ENCODE measurements around the gene NAALADL1.
"Not testable (repeated sequence)": the region's sequence is repeated elsewhere in the genome, so short reads cannot be mapped to it uniquely, and the experiment has no call there.

NAALADL1 gene

DNA sequence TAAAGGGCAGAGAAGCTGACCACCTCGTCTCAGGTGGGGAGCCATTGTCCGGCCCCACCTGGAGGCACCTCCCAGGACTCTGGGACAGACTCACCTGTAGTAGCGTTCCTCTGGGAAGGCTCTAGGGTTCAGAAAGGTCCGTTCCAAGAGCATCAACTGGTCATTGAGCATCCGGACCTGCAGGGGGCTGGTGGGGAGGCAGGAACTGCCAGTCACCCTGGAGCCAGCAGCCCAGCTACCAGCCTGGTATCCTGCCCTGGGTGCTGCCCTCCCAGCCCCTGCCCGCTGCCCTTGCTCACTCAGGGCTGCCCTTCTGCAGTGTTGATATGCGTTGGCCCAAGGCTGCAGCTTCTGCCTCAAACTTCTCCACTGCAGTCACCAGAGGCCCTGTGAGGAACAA lies 12.6 kb downstream of the NAALADL1 start:
- no peak for DNase-seq

DNA sequence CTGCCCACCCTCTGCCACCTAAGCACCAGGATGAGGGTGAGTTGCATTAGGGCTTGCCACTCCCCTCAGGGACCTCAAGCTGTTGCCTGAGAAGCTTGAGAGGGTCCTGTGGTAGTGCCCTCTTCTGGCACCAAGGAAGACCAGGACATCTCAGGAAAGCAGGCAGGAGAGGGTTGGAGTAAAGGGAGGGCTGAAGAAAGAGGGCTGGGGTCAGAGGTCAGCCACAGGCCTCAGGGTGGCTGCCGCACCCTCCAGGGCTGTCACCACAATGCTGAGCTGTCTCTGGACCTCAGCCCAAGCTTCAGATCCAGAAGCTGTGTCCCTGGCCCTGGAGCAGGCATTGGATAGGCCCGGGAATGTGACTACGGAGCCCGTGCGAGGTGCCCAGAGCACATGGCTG lies 13.3 kb downstream of the NAALADL1 start:
- no peak for DNase-seq

DNA sequence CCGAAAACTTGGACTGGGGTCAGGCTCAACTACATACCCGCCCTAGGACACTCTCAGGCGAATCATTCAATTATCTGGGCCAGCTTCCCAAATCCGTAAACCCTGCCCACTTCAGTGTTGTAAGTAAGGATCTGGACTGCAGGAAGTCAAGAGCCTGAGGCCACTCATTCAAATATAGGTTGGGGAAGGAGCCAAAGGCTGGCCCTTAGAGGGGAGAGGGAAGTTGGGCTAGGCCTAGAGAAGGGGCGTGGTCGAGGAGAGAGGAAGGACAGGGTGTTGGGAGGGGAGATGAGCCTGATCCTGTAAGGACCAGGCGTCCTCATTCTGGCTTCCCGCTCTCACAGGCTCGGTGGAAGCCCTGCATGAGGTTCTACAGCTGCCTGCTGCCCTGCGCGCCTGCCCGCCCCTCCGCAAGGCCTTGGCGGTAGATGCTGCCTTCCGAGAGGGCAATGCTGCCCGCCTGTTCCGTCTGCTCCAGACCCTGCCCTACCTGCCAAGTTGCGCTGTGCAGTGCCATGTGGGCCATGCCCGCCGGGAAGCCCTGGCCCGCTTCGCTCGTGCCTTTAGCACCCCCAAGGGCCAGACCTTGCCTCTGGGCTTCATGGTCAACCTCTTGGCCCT lies 14.4 kb downstream of the NAALADL1 start:
- DNase-seq, result peak; percentile 63

DNA sequence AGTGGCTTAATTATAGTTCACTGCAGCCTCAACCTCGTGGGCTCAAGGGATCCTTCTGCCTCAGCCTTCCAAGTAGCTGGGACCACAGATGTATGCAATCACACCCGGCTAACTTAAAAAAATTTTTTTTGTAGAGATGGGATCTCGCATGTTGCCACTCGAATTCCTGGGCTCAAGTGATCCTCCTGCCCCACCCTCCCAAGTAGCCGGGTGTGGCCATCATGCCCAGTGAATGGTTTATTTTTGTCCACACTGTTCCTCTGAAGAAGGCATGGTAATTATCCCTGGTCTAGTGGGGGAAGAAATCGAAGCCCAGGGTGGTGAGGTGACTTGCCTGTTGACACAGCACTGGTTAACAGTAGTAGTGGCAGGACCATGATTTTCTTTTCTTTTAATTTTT lies 15.5 kb downstream of the NAALADL1 start:
- DNase-seq, result no peak

DNA sequence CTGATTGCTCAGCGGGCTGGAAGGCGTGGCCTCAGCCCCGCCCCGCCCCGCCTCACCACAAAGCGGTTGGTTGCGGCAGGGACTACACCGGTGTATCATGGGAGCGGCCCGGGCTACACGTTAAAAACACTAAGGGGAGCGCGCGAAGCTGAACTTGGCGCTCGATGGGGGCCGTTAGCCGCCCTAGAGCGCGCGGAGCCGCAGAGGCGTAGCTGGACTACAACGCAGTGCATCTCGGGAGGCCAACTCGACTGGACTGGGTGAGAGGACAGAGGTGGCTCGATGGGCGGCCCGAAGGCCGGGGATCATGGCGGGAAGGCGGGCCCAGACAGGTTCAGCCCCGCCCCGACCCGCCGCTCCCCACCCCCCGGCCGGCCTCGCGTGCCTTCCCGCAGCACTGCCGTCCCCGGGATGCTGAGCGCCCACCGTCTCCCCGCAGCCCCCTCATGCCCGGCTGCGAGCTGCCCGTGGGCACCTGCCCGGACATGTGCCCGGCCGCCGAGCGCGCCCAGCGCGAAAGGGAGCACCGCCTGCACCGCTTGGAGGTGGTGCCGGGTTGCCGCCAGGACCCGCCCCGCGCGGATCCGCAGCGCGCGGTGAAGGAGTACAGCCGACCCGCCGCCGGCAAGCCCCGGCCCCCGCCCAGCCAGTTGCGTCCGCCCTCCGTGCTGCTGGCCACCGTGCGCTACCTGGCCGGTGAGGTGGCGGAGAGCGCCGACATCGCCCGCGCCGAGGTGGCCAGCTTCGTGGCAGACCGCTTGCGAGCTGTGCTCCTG lies 17.3 kb downstream of the NAALADL1 start, which contains the start of gene SAC3D1:
TSS of gene SAC3D1 (plus strand) at position 364 of the 776 bp plus-strand sequence. CDS start at position 447, 83 bp downstream.
- peak; percentile 96 for DNase-seq

DNA sequence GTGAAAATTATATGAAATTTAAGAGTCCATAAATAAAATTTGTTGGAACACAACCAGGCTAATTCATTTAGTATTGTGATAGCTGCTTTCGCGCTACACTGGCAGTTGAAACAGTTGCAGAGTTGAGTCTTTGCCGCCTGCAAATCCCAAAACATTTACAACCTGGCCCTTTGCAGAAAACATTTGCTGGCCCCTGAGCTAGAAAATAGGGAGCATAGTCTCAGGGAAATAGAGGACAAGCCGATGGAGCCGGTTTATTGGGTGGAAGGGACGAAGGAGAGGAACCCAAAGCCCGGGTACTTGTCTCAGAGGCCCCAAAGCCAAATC lies 17.9 kb downstream of the NAALADL1 start:
- no peak for DNase-seq

DNA sequence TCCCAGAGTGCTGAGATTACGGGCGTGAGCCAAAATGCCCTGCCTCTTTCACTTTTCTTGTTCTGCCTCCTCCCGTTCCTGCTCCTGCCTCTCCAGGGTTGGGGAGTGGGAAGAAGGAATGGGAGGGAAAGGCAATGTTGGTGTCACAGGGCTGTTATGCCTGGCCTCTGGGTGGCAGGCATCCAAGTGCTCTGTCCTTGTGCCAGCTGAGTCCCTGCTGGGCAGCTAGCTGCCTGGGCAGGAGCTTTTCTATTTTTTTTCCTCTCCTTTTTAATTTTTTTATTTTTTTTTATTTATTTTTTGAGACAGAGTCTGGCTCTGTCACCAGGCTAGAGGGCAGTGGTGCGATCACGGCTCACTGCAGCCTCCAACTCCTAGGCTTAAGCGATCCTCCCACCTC lies 21.4 kb downstream of the NAALADL1 start:
- DNase-seq, result no peak

DNA sequence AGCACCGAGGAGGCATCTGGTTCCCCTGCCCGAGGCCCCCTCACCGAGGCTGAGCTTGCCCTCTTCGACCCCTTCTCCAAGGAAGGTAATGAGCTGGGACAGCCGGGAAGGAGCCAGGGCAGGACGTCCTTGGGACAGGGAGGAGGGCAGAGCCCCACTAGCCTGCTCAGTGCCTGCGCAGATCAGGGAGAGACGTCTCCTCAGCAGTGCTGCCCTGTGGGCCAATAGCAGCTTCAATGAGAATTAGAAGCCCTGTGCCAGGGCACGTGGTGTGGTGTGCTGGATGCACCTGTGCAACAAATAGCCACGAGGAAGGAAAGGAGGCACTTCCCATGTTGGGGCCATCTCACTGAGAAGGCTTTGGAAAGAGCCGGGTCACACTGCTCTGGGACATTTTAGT lies 22.8 kb downstream of the NAALADL1 start:
- no peak for DNase-seq

DNA sequence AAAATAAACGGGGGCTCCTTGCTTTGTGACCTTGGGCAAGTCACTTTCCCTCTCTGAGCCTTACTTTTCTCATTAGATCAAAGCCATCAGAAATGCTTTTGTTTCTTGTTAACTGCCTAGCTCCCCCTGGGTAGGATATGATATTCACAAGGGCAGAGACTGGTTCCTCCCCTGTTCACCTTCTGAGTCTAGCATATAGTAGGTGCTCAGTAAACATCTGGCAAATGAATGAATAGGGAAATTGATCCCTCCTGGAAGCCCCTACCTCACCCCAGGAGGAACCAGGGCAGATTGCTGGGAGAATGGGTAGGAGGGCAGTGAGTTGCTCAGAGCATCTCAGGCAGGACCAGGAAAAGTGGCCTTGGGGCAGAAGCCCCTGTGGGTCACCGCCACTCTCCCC lies 23.9 kb downstream of the NAALADL1 start:
- DNase-seq, result no peak

DNA sequence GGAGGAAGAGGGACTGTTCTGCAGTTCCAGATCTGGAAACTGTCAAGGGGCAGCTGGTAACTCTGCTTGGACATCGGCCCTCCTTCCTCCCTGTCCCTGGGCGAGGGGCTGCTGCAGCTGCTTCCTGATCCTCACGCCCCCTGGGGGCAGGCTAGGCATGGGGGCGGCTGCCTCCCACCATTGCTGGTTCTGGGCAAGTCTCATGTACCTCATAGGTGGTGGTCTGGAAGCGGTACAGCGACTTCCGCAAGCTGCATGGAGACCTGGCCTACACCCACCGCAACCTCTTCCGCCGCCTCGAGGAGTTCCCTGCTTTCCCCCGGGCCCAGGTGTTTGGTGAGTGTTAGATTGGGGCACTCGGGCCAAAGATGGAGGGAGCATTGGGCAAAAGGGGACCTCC lies 26.1 kb downstream of the NAALADL1 start:
- no peak for DNase-seq

DNA sequence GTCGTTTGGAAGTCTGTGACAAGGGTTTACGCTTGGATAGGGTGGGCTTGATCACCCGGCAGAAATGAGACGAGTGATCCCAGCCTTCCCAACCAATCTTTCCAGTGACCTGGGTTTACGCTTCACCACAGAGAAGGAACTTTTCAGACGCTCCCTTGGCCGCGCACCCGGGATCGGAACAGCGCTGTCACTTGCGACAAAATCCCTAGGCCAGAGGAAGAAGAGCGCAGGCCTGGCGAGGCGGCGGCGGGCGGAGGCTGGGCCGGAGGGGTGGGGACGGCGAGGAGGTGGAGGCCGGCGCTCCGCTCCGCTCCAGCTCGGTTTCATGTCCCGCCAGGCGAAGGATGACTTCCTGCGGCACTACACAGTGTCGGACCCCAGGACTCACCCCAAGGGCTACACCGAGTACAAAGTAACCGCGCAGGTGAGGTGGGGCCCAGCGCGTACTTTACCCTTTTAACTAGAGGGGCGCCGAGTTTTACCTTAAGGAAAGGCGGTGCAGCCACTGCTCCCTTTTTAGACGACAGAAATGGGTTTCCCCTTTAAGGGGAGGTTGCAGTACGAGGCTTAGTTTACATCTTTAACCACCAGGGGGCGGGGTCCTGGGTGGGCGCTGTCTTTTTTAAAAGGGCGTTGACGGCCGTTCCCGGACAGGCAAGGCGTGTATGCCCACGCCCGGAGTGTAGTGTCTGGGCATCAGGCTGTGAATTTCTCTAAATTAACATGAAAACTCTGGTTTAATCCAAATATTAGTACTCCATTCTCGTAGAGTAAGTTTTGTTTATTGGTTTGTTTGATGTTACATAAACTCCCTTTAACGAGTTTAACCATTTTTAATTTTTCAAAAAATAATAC lies 30.9 kb downstream of the NAALADL1 start, which contains the start of gene SNX15:
TSS of gene SNX15 (plus strand) at position 227 of the 855 bp plus-strand sequence. CDS start at position 326, 99 bp downstream.
- peak; percentile 95 for DNase-seq

DNA sequence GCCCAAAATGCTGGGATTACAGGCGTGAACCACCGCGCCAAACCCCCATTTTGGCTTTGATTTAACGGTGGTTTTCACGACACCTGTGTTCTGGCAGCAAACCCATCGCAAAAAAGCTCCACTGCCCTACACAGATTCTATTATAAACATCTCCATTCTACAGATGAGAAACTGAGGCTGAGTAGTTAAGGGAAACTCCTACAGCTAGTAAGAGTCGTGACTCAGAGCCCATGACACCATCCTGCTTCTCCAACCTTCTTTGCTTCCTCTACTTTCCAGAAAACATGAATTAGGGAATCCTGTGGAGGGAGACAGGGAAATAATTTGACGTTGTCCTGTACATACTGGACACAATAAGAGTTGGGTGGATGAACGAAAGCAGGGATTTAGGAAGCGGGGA lies 31.5 kb downstream of the NAALADL1 start:
- DNase-seq, result peak; percentile 67

DNA sequence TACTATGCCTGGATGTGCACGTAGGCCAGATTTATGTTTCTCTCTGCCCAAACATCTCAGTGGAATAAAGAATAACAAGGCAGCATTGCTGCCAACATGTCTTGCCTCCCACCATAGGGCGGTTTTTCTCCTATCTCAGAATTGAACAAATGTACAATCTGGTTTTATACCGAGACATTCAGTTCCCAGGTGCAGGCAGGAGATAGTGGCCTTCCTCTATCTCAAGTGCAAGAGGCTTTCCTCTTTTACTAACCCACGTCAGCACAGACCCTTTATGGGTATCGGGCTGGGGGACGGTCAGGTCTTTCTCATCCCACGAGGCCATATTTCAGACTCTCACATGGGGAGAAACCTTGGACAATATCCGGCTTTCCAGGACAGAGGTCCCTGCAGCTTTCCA lies 34.9 kb downstream of the NAALADL1 start:
- DNase-seq, result not testable (repeated sequence)

DNA sequence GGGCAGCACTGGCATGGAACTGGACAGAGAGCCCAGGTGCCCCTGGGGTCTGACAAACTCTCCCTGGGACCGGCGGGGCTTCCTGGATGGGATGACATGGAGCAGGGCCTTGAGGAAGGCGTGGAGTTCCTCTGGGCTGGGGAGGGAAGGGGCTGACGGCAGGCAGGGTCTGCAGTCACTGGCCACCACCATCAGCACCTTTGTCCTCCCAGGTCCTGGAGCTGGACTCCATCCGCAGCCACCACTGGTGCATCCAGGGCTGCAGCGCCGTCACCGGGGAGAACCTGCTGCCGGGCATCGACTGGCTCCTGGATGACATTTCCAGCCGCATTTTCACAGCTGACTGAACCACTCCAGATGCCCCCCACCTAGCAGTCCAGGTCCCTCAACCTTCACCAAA lies 36.8 kb downstream of the NAALADL1 start:
- no peak for DNase-seq

DNA sequence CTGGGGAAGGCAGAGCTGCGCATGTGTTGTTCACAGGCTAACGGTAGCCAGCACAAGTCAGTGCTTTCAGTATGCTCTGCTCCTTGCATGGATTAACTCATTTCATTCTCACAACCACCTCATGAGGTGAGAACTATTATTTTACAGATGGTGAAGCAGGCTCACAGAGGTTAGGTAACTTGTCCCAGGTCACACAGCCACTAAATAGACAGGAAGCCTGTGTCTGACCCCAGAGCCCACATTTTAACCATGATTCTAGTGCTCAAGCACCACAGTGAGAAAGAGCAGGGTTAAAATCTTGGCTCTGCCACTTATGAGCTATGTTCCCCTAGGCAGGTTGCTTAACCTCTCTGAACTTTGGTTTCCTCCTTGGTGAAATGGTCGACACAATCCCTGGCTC lies 37.4 kb downstream of the NAALADL1 start:
- no peak for DNase-seq

DNA sequence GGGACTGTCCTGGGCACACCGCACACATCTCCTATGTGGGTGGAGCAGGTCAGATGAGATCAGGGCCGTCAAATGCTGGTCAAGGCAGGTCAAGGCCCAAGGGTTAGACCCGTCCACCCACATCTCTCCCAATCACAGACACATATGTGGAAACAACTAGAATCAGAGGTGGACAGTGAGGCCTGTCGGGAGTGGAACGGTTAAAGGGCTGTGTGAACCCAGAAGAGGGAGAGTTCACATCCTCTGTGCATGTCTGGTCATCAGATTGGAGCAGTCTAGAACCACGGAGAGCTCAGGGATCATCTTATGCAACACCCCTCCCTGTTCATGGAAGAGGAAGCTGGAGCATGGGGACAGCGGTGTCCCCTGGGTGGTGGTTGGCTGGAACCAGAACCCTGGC lies 38.5 kb downstream of the NAALADL1 start:
- no peak for DNase-seq

DNA sequence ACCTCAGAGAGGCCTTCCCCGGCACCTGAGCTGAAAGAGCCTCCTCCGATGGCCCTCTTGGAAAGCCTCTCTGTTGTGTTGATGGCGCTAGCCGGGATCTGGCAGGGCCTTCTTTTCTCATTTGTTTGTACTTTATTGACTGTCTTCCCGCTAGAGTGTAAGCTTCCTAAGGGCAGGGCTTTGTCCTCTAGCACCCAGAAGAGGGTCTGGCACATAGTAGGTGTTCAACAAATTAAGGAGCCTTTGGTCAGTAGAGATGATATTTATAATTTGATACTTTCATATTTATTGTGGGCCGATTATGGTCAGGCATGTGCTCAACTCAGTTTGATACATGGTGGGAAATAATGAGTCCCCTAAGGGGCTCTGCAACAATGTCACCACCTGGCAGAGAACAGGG lies 40.4 kb downstream of the NAALADL1 start:
- no peak for DNase-seq

DNA sequence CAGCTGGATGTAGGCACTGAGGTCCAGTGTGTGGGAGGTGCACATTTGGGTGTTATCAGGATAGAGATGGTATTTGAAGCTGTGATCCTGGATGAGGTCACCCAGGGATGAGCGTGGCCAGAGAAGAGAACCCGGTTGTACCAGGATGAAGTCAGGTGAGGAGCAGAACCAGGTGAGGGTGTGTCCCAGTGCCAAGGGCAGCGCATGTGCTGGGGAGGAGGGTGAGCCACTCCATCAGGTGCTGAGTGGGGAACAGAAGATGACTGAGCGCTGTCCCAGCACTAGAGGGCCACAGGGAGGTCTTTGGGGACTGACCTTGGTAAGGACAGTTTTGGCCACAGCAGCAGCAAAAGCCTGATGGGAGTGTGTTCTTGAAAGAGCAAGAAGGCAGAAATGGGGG lies 41.6 kb downstream of the NAALADL1 start:
- no peak for DNase-seq

DNA sequence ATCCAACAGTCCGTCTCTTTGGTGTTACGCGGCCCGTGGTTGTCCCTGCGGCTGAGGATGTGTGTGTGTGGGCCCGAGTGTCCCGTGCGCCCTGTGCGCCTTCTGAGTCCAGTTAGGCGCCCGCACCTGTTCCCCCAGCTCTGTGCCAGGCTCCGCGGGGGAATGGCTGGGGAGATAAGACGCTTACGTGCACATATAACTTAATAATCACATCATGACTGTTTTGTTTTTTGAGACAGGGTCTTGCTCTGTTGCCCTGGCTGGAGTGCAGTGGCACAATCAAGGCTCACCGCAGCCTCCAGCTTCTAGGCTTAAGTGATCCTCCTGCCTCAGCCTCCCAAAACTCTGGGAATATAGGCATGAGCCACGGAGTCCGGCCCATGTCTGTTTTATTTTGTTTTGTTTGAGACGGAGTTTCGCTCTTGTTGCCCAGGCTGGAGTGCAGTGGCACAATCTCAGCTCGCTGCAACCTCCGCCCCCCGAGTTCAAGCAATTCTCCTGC lies 43.6 kb downstream of the NAALADL1 start:
- no peak for DNase-seq

DNA sequence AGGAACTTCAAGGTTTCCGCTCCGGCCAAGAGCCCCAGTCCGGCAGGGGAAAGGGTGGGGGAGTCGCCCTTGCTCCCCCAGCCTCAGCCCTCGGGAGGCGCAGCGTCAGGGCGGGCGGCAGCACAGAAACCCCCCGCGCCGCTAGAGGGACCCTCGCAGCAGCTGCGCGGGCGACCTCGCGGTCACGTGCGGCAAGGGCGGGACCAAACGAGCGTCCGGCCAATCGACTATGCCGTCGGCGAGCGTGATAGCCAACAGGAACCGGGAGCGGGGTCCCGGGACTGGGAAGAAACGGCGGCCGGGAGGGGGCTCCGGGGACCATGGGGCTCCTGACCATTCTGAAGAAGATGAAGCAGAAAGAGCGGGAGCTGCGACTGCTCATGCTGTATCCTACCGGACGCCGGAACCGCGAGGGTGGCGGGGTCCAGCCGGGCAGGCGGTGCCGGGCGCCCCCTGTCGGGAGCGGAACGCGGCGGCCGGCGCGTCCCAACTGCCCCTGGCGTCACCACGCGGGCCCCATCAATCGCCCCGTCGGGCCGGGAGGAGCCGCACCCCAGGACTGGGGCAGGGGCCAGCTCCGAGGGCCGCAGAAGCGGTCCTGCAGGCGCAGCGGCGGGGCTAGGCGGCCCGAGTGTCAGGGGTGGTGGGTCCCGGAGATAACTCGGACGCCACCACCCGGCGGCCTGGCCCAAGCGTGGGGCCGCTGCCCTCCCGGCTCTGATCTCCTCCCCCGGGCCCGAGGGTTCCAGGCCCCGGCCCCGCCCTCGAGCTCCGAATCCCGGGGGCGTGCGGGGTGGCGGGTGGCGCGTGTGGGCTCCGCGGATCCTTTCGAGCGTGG lies 44.2 kb downstream of the NAALADL1 start, which contains the start of gene ARL2:
TSS of gene ARL2 (plus strand) at position 273 of the 838 bp plus-strand sequence. CDS start at position 321, 48 bp downstream.
- peak; percentile 87 for DNase-seq

DNA sequence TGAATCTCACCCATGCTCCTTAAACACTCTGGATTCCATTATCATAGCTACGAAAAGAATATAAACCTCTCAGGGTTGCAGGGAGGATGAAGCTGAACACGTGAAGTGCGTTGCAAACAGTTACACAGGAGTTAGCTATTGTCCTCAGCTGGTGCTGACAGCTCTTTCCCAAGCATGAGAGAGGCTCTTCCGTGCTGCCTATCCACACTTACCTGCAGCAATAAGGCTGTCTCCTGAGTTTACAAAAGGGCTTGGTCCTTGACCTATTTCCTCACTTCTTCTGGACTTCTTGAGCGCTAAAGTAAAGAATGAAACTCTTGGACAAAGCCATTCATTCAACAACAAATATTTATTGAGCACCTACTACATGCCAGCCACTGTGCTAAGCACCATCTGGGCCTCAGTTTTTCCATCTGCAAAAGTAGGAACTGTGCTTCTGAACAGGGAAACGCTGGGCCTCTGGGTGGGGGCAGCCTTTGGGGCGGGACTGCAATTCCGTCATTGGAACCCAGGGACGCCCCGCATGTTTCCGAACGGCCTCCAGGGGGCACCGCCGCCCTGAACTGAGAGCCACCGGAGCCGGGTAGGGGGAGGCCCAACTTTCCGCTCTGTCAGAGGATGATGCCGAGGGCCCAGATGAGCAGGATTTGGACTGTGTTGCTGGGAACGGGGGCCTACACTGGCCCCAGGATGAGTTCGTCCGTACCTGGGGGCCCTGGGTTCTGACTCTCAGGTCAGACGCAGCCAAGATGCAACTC lies 45.0 kb downstream of the NAALADL1 start:
- peak; percentile 81 for DNase-seq

DNA sequence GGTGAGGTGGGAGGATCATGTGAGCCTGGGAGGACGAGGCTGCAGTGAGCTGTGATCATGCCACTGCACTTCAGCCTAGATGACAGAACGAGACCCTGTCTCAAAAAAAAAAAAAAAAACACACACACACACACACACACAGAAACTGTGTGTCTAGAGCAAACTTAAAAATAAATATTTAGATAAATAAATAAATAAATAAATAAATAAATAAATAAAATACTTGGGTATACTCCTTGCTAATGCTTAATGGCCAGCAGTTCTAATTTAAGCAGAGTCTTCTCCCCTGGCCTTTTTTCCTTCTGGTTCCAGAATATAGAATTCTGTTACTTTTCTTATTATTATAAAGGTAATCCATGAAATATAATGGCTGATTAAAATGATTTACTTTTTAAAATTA lies 49.5 kb downstream of the NAALADL1 start:
- no peak for DNase-seq

Data from HCEC 1CT (cell line).